HG03442 (cell line): ENCODE measurements around the gene PLXNA2.

Experiments used
- ATAC-seq: cut with Tn5 transposase; IDR thresholded peaks from one replicate; pipeline ENCODE4 v1.9.1; 2021; ENCODE audit warnings: mild to moderate bottlenecking, moderate library complexity; ENCODE audit not compliant: unreplicated experiment

The PLXNA2 gene

DNA sequence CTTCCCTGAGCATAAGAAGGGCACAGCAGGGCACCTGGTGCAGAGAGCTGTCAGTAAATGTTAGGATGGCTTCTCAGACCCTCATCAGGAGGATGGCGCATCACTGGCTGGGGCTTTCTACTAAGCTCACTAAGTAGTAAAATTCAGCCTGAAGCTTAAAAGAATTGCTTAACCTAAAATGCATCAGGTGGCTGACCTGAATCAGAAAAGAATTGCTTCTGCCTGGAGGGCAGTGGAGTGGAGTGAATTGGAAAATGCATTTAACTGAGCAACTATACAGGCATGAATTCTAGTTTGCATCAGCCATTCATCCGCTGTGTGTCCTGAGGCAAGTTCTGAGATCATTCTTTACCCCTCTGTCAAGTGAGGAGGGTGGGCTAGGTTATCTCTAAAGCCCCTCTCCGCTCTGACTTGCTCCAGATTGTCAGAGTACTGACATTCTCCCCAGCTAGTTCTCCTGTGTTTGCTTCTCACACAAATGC lies 191.2 kb downstream of the PLXNA2 start:
- ATAC-seq: no peak

DNA sequence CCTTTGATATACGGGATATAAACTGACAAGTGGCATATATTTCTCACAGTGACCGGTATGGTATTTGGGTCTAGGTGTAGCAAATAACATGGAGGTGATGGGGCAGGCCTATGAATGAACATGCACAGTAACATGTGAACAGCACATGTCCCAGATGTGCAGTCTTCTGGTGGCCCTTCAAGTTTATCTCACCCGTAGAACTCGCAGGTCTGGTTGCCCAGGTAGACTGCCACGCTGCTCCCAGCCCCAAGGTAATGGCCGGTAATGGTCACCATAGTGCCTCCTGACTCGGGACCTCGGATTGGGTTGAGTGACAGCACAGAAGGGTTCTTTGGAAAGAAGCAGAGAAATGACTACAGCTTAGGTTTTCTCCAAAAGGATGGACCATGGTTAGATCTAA lies 192.0 kb downstream of the PLXNA2 start:
- ATAC-seq: no peak

DNA sequence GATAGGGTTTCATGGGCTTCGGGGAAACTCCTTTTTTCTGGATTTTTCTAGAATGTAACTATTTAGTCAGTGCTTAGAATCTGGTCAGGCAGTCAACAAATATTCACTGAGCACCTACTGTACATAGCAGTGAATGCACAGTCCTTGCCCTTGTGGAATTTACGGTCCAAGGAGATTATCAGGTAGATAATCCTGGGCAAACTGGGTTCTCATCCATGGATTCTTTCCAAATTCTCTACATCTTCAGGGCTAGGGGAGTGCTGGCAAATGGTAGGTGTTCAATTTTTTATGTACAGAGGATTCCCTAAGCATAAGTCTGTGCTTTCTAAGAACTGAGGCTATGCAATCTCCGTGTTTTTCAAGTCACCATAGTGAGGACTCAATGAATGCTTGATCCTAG lies 192.5 kb downstream of the PLXNA2 start:
- no peak for ATAC-seq

DNA sequence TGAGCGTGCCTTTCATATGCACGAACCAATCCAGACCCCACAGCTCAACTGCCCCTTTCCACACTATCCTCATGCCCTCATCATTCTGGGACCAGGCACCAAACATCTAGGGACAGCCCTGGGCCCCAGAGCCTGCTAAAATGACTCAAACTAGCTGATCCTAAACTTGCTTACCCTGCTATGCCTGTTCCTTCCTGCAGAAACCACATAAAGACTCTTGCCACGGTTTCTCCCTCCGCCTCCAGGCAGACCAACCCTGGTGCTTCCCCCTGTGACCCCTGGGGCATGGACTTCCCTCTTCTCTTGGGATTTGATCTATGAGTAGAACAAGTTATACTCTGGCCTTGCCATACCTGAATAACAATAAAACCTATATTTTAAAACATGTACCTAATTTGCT lies 195.3 kb downstream of the PLXNA2 start:
- no peak for ATAC-seq

DNA sequence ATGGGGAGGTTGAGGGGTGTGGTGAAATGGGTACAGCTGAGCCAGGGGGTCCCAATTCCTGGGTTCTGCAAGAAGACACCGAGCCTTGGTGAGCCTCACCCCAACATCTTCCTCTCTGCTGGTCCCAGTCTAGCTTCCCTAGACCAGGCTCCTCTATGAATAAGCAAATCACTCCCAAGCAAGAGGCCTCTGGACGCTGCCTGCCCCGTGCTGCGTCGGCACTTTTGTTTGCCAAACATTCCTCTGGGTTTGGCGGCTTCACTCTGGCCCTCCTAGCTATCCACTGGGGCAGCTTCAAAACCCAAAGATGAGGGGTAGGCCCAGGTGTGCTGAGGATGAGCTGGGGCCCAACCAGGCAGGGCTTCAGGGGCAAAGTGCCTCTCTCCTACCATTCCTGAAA lies 196.2 kb downstream of the PLXNA2 start:
- no peak for ATAC-seq

DNA sequence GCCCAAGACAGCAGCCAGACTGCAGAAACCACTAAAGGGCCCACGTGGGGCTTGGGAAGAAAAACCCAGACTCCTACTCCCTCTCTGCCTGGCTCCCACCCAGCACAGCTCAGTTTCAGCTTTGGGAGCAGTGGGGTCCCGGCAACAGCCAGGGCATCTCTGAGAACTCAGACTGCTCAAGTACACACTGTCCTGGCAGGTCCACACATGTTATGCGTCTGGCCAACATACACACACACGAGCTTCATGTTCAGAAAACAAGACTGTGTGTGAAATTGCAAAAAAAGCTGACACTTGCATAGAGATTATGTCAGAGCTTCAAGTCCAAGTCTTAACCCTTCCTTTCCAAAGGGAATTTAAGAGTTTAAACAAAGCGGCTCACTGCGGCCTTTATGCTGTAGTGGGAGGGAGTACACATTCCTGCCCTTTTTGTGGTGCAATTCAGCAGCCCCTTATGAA lies 196.7 kb downstream of the PLXNA2 start:
- ATAC-seq: no peak

DNA sequence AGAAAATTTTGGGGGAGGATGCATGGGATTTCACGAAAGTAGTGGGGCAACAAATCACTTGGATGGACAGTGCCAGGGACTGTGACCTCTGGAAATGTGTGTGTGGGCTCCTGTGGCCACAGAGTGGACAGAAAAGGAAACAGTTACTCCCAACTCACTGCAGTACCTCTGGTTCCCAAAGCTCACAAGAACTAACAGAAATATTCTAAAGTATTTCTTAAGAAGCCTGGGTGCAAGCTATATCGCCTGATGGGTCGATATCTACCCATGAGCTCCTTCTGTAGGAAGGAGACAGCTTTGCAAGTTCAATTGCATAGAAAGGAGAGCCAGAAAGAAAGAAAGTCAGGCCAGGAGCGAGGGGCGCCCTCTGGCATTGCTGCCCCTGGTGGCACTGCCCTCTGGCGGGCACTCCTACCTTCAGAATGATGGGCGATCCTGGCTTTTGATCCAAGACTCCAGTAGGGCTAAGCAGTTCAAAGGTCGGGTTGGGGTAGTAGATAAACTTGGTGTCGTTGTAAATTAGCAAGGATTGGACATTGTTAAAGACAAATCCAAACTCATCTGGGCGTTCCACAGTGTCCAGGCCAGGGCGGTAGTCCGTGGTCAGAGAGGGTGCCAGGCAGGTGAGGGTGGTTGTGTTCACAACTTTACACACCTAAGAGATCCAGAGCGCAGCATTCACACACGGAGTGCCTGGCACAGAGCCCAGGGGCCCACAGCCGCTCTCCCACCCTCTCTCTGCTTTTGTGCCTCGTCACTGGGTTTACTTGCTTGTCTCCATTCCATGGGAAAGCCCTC lies 198.5 kb downstream of the PLXNA2 start:
- no peak for ATAC-seq

DNA sequence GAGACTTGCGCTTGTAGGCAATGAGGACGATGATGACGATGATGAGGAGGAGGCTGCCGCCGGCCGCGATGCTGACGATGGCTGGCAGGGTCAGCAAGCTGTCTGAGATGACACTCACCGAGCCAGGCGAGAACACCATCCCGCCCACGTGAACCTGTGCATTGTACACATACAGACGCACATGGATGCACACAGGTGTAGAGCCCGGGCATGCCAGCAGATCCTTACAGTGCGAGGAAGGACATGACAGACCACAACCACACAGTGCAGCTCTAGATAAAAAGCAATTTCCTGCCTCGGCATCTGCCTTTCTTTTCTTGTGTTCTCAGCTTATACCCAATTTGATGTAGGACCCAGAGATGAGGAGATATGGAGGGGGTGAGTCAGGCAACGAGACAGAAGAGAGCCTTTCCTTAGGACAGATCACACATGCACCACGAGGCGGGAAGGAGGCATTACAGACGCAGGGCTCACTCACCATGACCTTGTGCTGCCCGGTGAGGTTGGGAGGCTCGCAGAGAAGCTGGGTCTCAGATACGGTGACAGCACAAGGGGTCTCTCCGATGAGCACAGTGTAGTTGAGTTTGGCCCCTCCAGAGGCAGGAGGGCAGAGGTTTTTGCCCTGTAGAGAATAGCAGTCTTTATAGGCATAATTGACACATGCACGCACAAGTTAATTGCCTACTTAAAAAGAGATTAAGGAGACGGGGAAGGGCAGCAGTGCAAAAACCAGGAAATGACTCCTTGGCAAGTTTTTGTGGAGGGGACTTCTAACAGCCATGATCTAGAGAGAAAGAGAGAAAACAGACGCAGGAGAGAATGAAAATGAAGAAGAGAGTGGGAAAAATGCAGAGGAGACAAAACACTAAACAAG lies 199.4 kb downstream of the PLXNA2 start:
- ATAC-seq: no peak

DNA sequence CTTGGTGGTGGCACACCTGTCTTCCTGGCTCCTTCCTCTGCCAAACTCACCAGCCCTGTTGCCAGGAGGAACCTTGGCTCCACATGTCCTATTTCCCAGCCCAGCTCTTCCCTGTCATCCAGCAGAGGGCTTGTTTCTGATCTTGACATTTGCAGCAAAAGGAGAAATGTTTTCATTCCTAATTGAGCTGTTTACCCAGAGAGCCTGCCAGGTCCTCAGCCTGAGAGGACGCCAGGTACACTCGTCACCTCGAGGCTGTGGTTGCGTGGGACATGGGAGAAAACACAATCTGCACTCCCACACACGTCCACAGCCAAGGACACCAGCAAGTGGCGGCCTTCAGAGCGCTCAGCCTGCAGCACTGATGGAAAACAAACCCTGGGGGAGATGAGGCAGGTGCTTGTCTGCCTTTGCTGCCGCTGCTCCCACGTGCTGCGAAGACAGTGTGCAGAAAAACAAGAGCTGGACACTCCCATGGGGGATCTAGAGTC lies 200.4 kb downstream of the PLXNA2 start:
- ATAC-seq: no peak

DNA sequence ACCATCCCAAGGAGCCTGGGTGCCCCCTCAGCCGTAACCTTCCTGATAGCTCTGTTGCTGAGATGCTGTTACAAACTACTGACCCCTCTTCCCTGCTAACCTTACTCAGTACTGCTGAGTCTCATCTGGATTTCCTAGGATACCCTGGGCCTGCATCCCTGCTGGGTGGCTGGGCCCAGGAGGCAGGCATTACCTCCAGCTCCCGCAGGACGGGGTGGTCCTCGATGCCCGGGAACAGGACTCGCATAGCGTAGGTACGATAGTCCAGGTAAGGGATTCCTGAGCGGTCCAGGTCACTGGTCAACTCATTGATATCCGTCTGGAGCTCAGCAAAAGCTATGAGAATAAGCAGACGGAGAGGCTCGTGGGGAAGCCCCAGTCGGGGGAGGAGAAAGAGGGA lies 201.3 kb downstream of the PLXNA2 start:
- ATAC-seq: no peak

DNA sequence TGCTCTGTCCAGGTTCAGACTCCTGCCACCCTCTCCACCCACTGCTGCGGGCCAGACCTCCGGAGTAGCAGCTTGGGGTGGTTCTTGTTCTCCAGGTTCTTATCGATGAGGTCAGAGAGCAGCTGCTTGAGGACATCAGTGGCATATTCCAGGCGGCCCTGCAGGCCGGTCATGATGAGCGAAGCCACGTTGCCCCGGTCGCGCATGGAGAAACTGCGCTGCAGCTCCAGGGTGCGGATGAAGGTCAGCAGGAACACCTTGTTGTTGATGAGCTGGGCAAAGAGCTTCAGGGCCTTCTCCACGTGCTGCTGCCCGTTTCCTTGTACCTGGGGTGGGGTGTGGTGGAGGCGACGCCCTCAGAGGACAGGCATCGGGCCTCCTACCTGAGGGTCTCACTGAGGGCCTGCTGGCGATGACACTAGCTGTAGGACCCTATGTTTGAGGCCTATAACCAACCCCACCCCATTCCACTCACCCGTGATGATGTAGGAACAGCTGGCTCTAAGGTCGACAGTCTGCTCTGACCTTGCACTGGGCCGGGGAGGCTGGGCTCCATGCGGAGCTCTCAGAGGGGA lies 202.1 kb downstream of the PLXNA2 start:
- ATAC-seq: no peak

DNA sequence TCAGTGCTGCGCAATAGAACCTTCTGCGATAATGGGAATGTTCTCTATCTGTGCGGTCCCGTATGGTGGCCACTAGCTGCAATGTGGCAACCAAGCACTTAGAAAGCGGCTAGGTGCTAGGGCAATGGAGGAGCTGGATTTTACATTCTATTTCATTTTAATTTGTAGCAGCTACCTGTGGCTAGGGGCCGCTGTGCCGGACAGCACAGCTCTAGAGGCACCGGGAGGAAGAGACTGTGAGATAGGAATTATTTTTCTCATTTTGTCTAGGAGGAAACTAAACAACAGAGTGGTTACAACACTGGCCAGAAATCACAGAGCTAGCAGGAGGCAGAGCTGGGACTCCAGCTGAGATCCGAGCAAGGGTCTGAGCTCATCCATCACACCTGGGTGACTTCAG lies 202.7 kb downstream of the PLXNA2 start:
- ATAC-seq: no peak

DNA sequence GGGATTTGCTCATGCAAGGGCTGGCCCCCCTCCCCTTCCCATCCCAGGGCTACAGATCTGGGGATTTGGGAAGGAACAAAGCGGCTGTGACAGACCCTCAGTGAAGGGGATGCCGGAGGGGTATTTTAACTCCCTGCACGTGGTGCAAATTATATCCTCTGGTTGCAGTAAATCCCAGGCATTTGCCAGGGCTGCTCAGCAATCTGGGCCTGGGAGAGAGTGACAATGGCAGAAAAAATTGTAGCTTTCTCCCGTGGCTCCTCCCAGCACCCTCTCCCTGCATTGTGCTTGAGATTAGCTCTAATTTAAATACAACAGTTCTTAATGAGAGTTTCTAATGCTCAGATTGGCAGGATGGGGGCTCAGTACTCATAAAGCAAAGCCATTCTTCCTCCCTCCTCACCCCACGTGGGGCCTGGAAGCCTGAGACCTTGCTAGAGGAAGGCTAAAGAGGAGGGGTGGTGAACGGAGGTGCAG lies 203.3 kb downstream of the PLXNA2 start:
- ATAC-seq: no peak

DNA sequence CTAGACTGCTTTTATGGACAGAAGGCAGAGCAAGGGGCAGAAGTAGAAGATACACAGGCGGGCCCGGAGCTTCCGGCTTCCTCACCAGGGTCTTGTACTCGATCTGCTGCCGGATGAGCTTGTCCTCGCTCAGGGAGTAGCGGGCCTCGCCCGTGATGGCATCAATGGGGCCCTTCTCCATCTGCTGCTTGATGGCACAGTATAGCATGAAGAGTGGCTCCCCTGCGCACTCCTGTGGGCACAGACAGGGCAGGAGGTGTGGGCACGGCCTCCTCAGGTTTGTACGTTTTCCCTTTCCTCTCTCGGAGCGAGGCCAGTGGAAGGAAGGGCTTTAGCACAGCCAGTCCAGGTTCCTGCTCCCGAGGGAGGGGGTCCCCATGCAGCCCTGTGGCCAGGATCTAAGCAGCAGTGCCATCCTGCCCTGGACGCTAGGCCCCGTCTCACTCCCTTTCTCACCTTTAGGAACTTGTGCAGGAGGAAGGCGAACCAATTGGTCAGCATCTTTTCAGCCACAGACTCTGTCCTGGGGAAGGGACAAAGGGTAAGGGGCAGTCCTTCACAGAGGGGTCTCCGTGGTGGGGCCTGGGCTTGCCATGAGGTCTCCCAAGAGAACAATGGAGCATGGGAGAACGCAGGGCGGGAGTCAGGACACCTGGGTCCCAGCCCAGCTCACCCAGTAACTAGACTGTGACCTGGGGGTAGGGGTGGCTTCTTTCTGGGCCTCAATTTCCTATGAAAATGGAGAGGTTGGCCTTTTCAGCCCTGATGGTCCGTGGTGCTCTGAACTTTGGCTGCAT lies 204.4 kb downstream of the PLXNA2 start:
- no peak for ATAC-seq

DNA sequence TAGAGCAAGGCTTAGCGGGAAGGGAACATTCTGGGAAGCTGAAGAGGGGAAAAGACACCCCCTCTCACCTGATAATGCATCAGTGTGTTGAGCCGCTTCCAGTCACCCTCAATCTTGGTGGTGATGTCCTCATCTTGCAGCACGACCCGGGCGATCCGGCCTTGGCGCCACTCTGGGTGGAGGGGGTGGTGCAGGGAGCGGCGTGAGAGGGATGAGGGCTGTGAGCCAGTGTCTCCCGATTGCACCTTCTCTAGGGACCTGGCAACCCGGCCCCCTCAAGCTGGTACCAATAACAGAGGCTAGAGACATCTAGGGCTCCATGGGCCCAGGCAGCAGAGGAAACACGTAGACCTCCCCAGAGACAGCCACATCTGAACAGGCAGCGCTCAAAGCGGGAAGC lies 205.9 kb downstream of the PLXNA2 start:
- ATAC-seq: no peak

DNA sequence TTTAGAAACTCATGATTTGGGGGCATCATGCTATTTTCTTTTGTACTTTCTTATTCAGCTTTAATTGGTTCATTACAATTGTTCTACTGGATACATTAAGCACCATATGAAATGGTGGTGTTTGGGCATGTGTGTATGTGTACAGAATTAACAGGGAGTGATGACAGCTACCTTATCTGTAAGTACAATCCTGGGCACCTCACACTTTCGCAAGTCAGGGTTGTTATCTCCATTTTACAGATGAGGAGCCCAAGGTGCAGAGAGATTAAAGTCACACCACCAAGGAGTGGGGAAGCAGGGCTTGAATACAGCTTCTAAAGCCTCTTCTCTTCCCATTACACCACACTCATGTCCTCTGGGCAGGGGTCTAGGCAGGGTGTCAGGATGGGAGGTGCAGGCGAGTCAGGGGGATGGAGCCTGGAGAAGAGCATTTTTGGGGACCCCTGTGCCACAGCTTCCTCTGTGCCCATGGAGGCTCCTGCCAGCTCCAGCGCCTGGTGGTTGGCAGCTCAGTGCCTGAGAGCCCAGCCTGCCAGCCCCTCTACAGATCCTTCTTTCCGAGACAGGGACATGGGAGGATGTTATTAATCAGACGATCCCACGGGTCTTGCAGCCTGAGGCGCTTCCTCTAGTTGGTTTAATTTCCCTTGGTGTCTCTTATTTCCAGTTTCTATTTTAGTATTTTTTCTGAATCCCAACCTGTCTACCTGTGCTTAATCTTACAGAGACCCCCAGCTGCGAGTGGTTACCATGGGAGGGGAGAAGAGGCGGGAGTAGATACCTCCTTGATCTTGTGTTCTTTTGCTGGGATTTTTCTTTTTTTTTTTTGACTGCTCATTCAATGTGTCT lies 207.0 kb downstream of the PLXNA2 start:
- no peak for ATAC-seq

DNA sequence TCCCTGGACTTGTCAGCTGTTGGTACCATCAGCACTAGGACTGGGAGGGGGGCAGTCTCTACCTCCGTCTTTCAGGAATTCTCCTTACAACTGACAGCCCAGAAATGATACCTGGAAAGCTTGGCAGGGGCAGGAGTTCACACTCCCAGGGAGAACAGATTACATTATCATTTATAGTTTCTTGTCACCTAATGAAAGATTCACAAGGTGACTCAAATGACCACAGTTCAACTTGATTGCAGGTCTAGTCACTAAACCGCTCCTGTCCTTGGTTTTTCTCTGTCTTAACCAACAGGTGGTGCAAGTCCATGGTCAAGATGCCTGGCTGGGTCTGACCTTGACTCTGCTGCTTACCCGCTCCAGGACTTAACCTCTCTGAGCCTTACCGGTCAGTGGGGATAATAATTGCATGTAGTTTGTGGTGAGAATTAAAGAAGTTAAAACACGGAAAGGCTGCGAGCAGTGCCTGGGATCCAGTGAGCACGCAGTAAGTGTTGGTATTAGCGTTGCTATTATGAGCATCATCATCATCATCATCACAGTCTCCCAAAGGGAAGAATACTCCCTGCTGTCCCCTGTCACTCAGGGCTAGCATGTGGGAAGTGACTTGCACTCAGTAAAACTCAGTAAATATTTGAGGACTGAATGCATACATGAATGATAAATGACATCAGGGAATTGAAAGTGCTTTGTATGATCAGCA lies 207.9 kb downstream of the PLXNA2 start:
- no peak for ATAC-seq

DNA sequence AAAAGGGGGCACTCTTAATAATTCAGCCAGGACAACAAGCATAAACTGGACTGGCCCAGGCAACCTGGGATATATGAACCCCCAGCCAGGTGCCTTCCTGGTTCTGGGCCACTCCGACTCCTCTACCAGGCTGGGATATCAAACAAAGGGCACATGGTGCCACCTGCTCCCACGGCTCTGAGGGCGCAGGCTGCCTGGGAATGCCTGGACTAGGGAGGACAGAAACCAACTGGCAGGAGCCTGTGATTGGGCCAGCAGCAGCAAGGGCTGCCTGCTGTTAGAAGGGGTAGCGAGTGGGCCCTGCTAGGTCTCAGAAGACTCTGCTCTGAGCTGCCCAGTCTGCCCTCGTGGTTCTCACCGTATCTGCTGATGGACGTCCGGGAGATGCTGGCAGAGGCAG lies 210.0 kb downstream of the PLXNA2 start:
- no peak for ATAC-seq

DNA sequence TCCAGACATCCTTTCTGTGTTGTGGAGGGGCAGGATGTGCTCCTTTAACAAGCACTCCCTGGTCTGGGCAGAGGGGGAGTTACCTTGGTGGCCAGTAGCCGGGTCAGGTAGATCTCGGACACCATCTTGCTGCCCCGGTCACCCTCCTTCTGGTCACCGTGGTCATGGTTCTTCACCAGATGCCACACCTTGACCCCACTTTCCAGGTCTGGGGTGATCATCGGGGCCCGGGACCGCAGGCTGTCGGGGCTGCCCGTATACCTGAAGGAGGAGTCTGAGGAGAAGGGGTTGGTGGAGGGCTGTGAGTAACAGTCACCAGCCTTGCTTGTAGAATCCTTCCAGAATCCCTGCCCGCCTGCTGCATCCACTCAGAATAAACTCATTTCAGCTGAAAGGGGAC lies 210.9 kb downstream of the PLXNA2 start:
- no peak for ATAC-seq
